ENCODE results near the gene ZFR2. TPM values are rescaled to one million over a fixed set of nuclear protein-coding genes. Genes with fewer than 3 reads are reported as not detected.

The ZFR2 gene
- polyA plus RNA-seq, 3 donors: not detected

- no peaks in the 10 kb centered on the region for H3K36me3 ChIP-seq (replicated peaks in 1 of 2; ENCODE audit: control insufficient read depth in 1 of 2, insufficient read depth in 2 of 2, low read length in 2 of 2)
- H3K9ac ChIP-seq (ENCODE audit: insufficient read depth, low read length, poor library complexity, severe bottlenecking): no peak overlapping the region
These were observed 30.2 kb downstream of the ZFR2 start for GRCh38 chr19:3838661-3839060.

GRCh38 chr19:3837922-3838321 lies 30.9 kb downstream of the ZFR2 start:
- Mint-ChIP-seq H3K36me3 (no peaks in the 10 kb centered on the region), H3K27me3 (ENCODE audit: low read depth in 3 of 3) (peaks cover 0 to 7% (median 5%) of the 10 kb centered on the region in 3 donors), H3K27ac (no peak overlapping the region), H3K4me3 (no peak overlapping the region), H3K9me3 (peaks cover 3 to 22% (median 15%) of the 10 kb centered on the region in 7 donors), H3K4me1 (no peaks in the 10 kb centered on the region)
- Histone ChIP-seq H3K27ac (ENCODE audit: low read depth in 1 of 2, low read length in 2 of 2) (no peak overlapping the region), H3K4me3 (replicated peaks in 1 of 3; ENCODE audit: low read depth in 2 of 3, low read length in 3 of 3) (no peak overlapping the region), H3K27me3 (ENCODE audit: control insufficient read depth in 2 of 2, insufficient read depth in 2 of 2, low read length in 2 of 2) (no peaks in the 10 kb centered on the region), H3K36me3 (replicated peaks in 1 of 2; ENCODE audit: control insufficient read depth in 1 of 2, insufficient read depth in 2 of 2, low read length in 2 of 2) (no peaks in the 10 kb centered on the region), H3K79me2 (ENCODE audit: insufficient read depth, low read length) (no peaks in the 10 kb centered on the region), H4K20me1 (ENCODE audit: insufficient read depth, low read length) (no peaks in the 10 kb centered on the region), H2AFZ (ENCODE audit: insufficient read depth, low read depth, low read length, poor library complexity, severe bottlenecking) (no peak overlapping the region), H3K4me1 (ENCODE audit: control insufficient read depth in 1 of 2, insufficient read depth in 2 of 2, low read length in 2 of 2) (no peaks in the 10 kb centered on the region), H3K9me3 (replicated peaks in 1 of 2; ENCODE audit: control insufficient read depth in 1 of 2, insufficient read depth in 1 of 2, low read length in 2 of 2) (peaks cover 15 to 16% of the 10 kb centered on the region in 2 donors), H3K9ac (ENCODE audit: insufficient read depth, low read length, poor library complexity, severe bottlenecking) (no peak overlapping the region), H3K4me2 (replicated peaks; ENCODE audit: extremely low read depth, low read length, poor library complexity, severe bottlenecking) (no peak overlapping the region)
- no peak for TF ChIP-seq CTCF (IDR thresholded peaks at IDR 0.05)
- 97% methylated on average over 19 of the region's 19 CpGs for WGBS (ENCODE audit: insufficient coverage)
- intact Hi-C loops (cut with micrococcal nuclease): no loop called here
- DNase-seq: no peak

More at GRCh38 chr19:3838661-3839060, 30.2 kb downstream of the ZFR2 start:
- intact Hi-C loops (cut with micrococcal nuclease): no loop called here
- no peak overlapping the region for H3K4me3 ChIP-seq (replicated peaks in 1 of 3; ENCODE audit: low read depth in 2 of 3, low read length in 3 of 3)
- no peaks in the 10 kb centered on the region for H3K79me2 ChIP-seq (ENCODE audit: insufficient read depth, low read length)
- TF ChIP-seq CTCF (IDR thresholded peaks at IDR 0.05): no peak
- H3K9me3 ChIP-seq (replicated peaks in 1 of 2; ENCODE audit: control insufficient read depth in 1 of 2, insufficient read depth in 1 of 2, low read length in 2 of 2): peaks cover 15 to 16% of the 10 kb centered on the region in 2 donors
- no peaks in the 10 kb centered on the region for H3K4me1 Mint-ChIP-seq
- H2AFZ ChIP-seq (ENCODE audit: insufficient read depth, low read depth, low read length, poor library complexity, severe bottlenecking): no peak overlapping the region
- peaks cover 3 to 7% (median 3%) of the 10 kb centered on the region in 3 donors for H3K27me3 Mint-ChIP-seq (ENCODE audit: low read depth in 3 of 3)
- no peaks in the 10 kb centered on the region for H3K36me3 Mint-ChIP-seq
- H3K4me3 Mint-ChIP-seq: peak overlapping the region in 1 of 2 donors; percentile 1
- no peaks in the 10 kb centered on the region for H3K4me1 ChIP-seq (ENCODE audit: control insufficient read depth in 1 of 2, insufficient read depth in 2 of 2, low read length in 2 of 2)
- no peaks in the 10 kb centered on the region for H4K20me1 ChIP-seq (ENCODE audit: insufficient read depth, low read length)
- no peak overlapping the region for H3K27ac ChIP-seq (ENCODE audit: low read depth in 1 of 2, low read length in 2 of 2)
- H3K9me3 Mint-ChIP-seq: peaks cover 3 to 22% (median 15%) of the 10 kb centered on the region in 7 donors
- no peak overlapping the region for H3K27ac Mint-ChIP-seq
- H3K27me3 ChIP-seq (ENCODE audit: control insufficient read depth in 2 of 2, insufficient read depth in 2 of 2, low read length in 2 of 2): no peaks in the 10 kb centered on the region
- no peak overlapping the region for H3K4me2 ChIP-seq (replicated peaks; ENCODE audit: extremely low read depth, low read length, poor library complexity, severe bottlenecking)
- DNase-seq: no peak
- WGBS (ENCODE audit: insufficient coverage): 93% methylated on average over 11 of the region's 13 CpGs
